ENCODE data around the gene RSAD1.
A peak's percentile ranks its signal among the peaks of the same experiment; 100 is the strongest.

Gene RSAD1

DNA sequence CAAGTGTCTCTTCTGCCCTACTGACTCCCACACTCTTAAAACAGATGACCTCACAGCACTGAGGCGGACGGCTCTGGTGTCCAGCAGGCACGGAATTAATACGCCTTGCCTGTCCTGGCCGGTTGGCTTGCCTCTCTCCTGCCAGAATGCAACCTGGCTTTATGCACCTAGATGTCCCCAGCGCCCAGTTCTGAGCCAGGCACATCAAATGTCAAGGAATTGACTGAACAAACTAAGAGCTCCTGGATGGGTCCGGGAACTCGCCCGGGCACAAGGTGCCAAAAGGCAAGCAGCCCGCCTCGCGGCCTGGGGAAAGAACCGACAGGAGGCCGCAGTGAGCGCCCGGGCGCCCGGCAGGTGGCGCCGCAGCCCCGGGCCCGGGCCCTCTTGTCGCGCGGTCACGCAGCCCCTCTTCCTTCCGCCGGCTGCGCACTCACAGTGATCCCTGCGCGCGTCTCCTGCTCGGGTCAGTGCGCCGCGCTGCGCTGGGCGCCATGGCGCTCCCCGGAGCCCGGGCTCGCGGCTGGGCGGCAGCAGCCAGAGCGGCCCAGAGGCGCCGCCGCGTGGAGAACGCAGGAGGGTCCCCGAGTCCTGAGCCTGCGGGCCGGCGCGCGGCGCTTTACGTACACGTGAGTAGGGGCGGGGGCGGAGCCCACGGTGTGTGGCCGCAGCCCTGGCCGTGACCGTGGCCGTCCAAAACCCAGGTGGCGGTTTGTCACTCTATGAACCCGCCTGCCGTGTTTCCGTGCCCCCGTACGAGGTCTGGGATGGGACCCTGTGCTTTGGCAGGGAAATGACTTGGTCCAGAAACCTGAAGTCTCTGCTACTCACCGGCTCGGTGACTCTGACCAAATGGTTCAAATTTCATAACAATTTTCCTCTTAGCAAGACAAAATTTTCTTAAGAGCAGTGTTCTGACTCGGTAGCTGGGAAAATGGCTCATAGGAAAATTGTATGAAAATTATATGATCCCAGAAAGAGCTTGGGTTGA, at the start of gene RSAD1 (continued):
- TF ChIP-seq ZSCAN30 (tag by site-specific recombination; IDR thresholded peaks at IDR 0.05), result peak; percentile 98
- no peak for TF ChIP-seq REPIN1 (tag by site-specific recombination; IDR thresholded peaks at IDR 0.05; ENCODE audit: low read depth)
- TF ChIP-seq ZNF23 (tag by site-specific recombination; IDR thresholded peaks at IDR 0.05; ENCODE audit: borderline replicate concordance), result no peak
- TF ChIP-seq, protein P1, sequence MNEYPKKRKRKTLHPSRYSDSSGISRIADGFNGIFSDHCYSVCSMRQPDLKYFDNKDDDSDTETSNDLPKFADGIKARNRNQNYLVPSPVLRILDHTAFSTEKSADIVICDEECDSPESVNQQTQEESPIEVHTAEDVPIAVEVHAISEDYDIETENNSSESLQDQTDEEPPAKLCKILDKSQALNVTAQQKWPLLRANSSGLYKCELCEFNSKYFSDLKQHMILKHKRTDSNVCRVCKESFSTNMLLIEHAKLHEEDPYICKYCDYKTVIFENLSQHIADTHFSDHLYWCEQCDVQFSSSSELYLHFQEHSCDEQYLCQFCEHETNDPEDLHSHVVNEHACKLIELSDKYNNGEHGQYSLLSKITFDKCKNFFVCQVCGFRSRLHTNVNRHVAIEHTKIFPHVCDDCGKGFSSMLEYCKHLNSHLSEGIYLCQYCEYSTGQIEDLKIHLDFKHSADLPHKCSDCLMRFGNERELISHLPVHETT (tag by site-specific recombination; IDR thresholded peaks at IDR 0.05), result no peak
- no peak for TF ChIP-seq ZNF221 (tag by site-specific recombination; IDR thresholded peaks at IDR 0.05; ENCODE audit: borderline replicate concordance)
- TF ChIP-seq MYNN (tag by site-specific recombination; IDR thresholded peaks at IDR 0.05; ENCODE audit: borderline replicate concordance), result no peak
- TF ChIP-seq ZNF664 (tag by site-specific recombination; IDR thresholded peaks at IDR 0.05), result no peak
- no peak for TF ChIP-seq GLIS1 (tag by site-specific recombination; IDR thresholded peaks at IDR 0.05)
- no peak for TF ChIP-seq ZNF202 (tag by site-specific recombination; IDR thresholded peaks at IDR 0.05; ENCODE audit: borderline replicate concordance)
- no peak for TF ChIP-seq ZNF174 (tag by site-specific recombination; IDR thresholded peaks at IDR 0.05)
- no peak for TF ChIP-seq ZNF791 (tag by site-specific recombination; IDR thresholded peaks at IDR 0.05)
- no peak; the same call in 1 of the 2 replicates for TF ChIP-seq GLIS2 (tag by site-specific recombination; IDR thresholded peaks at IDR 0.05)
- TF ChIP-seq ZNF335 (tag by site-specific recombination; conservative IDR thresholded peaks at IDR 0.05), result peak; percentile 86
- TF ChIP-seq ZNF138 (tag by site-specific recombination; IDR thresholded peaks at IDR 0.05; ENCODE audit: borderline replicate concordance), result no peak
- TF ChIP-seq ZNF621 (tag by site-specific recombination; IDR thresholded peaks at IDR 0.05), result no peak
- TF ChIP-seq IKZF3 (tag by site-specific recombination; IDR thresholded peaks at IDR 0.05), result peak; percentile 69
- no peak; the same call in 1 of the 2 replicates for TF ChIP-seq OSR2 (tag by site-specific recombination; IDR thresholded peaks at IDR 0.05)
- TF ChIP-seq ZFP69B (tag by site-specific recombination; IDR thresholded peaks at IDR 0.05), result no peak
- TF ChIP-seq, protein P2, sequence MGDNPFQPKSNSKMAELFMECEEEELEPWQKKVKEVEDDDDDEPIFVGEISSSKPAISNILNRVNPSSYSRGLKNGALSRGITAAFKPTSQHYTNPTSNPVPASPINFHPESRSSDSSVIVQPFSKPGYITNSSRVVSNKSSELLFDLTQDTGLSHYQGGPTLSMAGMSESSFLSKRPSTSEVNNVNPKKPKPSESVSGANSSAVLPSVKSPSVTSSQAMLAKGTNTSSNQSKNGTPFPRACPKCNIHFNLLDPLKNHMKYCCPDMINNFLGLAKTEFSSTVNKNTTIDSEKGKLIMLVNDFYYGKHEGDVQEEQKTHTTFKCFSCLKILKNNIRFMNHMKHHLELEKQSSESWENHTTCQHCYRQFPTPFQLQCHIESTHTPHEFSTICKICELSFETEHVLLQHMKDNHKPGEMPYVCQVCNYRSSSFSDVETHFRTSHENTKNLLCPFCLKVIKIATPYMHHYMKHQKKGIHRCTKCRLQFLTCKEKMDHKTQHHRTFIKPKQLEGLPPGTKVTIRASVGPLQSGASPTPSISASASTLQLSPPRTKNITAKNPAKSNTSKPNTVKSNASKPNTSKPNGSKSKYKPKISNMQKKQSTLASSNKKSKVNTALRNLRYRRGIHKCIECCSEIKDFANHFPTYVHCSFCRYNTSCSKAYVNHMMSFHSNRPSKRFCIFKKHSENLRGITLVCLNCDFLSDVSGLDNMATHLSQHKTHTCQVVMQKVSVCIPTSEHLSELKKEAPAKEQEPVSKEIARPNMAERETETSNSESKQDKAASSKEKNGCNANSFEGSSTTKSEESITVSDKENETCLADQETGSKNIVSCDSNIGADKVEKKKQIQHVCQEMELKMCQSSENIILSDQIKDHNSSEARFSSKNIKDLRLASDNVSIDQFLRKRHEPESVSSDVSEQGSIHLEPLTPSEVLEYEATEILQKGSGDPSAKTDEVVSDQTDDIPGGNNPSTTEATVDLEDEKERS (tag by site-specific recombination; IDR thresholded peaks at IDR 0.05), result no peak
- no peak for TF ChIP-seq ZNF423 (tag by site-specific recombination; IDR thresholded peaks at IDR 0.05)
- TF ChIP-seq SP2 (tag by site-specific recombination; IDR thresholded peaks at IDR 0.05), result peak; percentile 18
- no peak for TF ChIP-seq RBAK (tag by site-specific recombination; IDR thresholded peaks at IDR 0.05)
- TF ChIP-seq ZNF394 (tag by site-specific recombination; IDR thresholded peaks at IDR 0.05; ENCODE audit: borderline replicate concordance), result no peak
- TF ChIP-seq ZNF155 (tag by site-specific recombination; IDR thresholded peaks at IDR 0.05), result no peak
- peak; percentile 15 for TF ChIP-seq KLF17 (tag by site-specific recombination; IDR thresholded peaks at IDR 0.05)
- no peak for TF ChIP-seq ZBTB7A (tag by site-specific recombination; IDR thresholded peaks at IDR 0.05; ENCODE audit: low read depth)
- no peak for TF ChIP-seq SETDB1 (IDR thresholded peaks at IDR 0.05; ENCODE audit: insufficient read length, low read length)
- no peak for TF ChIP-seq HOXC10 (CRISPR knock-in tag; IDR thresholded peaks at IDR 0.05)
- no peak for TF ChIP-seq ZSCAN18 (tag by site-specific recombination; IDR thresholded peaks at IDR 0.05)
- no peak for TF ChIP-seq ZNF473 (tag by site-specific recombination; IDR thresholded peaks at IDR 0.05)
- TF ChIP-seq ZNF239 (tag by site-specific recombination; IDR thresholded peaks at IDR 0.05), result no peak
- no peak for TF ChIP-seq ZNF19 (tag by site-specific recombination; IDR thresholded peaks at IDR 0.05; ENCODE audit: low read depth)
- TF ChIP-seq ZNF600 (tag by site-specific recombination; IDR thresholded peaks at IDR 0.05), result no peak; the same call in 1 of the 2 replicates
- no peak for TF ChIP-seq ZFP37 (tag by site-specific recombination; IDR thresholded peaks at IDR 0.05)
- TF ChIP-seq GLI2 (tag by site-specific recombination; IDR thresholded peaks at IDR 0.05; ENCODE audit: borderline replicate concordance, low read depth), result no peak
